Small intestine (tissue), 7 donors: ENCODE data around the gene SNCAIP. TPM values are rescaled to one million over a fixed set of nuclear protein-coding genes. Genes with fewer than 3 reads are reported as not detected.
A peak's percentile ranks its signal among the peaks of the same experiment; 100 is the strongest.

Experiments
- DNase-seq, 2 donors: peaks; one replicate each; pipeline versions ENCODE4 v3.0.0 to v3.0.0-alpha.2; 2013
- FAIRE-seq: peaks from 2 replicates; lab custom pipeline; 2012; peaks lifted over from hg19 to GRCh38; lab: Jason Lieb, UNC
- H3K27ac ChIP-seq, 3 donors: one replicate each; pipeline ENCODE4 v1.5.1; 2013; ENCODE audit warnings: low read length in 2 of 3, mild to moderate bottlenecking in 2 of 3, control low read depth in 1 of 3, inconsistent platforms in 1 of 3, low read depth in 1 of 3, moderate library complexity in 1 of 3
- H3K27me3 ChIP-seq, 3 donors: one replicate each; pipeline ENCODE4 v1.6.1; 2013; ENCODE audit warnings: low read length in 3 of 3, inconsistent platforms in 1 of 3; ENCODE audit not compliant: control insufficient read depth in 3 of 3, insufficient read depth in 3 of 3
- H3K36me3 ChIP-seq, 3 donors: one replicate each; pipeline ENCODE4 v1.6.1; 2013; ENCODE audit warnings: low read length in 3 of 3, inconsistent platforms in 1 of 3, low read depth in 1 of 3, mild to moderate bottlenecking in 1 of 3, moderate library complexity in 1 of 3; ENCODE audit not compliant: control insufficient read depth in 3 of 3, insufficient read depth in 2 of 3
- H3K4me1 ChIP-seq, 3 donors: one replicate each; pipeline ENCODE4 v1.6.1; 2013; ENCODE audit warnings: low read length in 2 of 3, inconsistent platforms in 1 of 3, low read depth in 1 of 3, mild to moderate bottlenecking in 1 of 3, moderate library complexity in 1 of 3; ENCODE audit not compliant: control insufficient read depth in 3 of 3, insufficient read depth in 2 of 3
- H3K4me3 ChIP-seq, 3 donors: one replicate each; pipeline ENCODE4 v1.5.1; 2013; ENCODE audit warnings: low read length in 3 of 3, control low read depth in 1 of 3, inconsistent platforms in 1 of 3, low read depth in 1 of 3, mild to moderate bottlenecking in 1 of 3, moderate library complexity in 1 of 3
- H3K9me3 ChIP-seq, 2 donors: one replicate each; pipeline ENCODE4 v1.6.1; 2013; ENCODE audit warnings: low read depth in 1 of 2, low read length in 1 of 2; ENCODE audit not compliant: control insufficient read depth in 2 of 2, insufficient read depth in 1 of 2
- WGBS, 3 donors: extraction: QIAGEN DNeasy Blood & Tissue Kit; methylation state at CpG; one replicate each; pipeline ENCODE4 v1.1.7; 2013; 5-methylcytosine and 5-hydroxymethylcytosine counted together
- polyA plus RNA-seq, 4 donors: library from polyadenylated mRNA; stranded (reverse) in 3 of 4; unstranded in 1 of 4; fragments of 200-250 nt in 3 of 4; fragments of 120-200 nt in 1 of 4; gene quantifications; one replicate each; pipeline versions ENCODE4 v1.2.1 to v1.2.3, GENCODE V29; 2013
- donor health status: healthy with polysubstance abuse.
- donor health status: control.
- donor health status: control.
- donor health status: Bipolar disorder and iron deficiency.
- donor health status: healthy.

Gene SNCAIP
- polyA plus RNA-seq, 4 donors: 0.54 to 5.3 (median 1.1) TPM; not detected in 1

- H3K36me3 ChIP-seq: peaks cover 0 to 4% (median 3%) of the 10 kb centered on the region in 3 donors
Observed at GRCh38 chr5:122454541-122454940, 142.5 kb downstream of the SNCAIP start.

GRCh38 chr5:122455939-122456338 lies 143.9 kb downstream of the SNCAIP start:
- H3K4me3 ChIP-seq: no peak overlapping the region
- 25 to 54% (median 32%) methylated on average over 1 of the region's 1 CpG for WGBS, 3 donors
- no peaks in the 10 kb centered on the region for H3K27me3 ChIP-seq
- DNase-seq: no peak
- peaks cover 0 to 2% of the 10 kb centered on the region in 2 donors for H3K9me3 ChIP-seq
- FAIRE-seq: no peak
- H3K36me3 ChIP-seq: peaks cover 0 to 4% (median 3%) of the 10 kb centered on the region in 3 donors
- H3K4me1 ChIP-seq: no peaks in the 10 kb centered on the region
- no peak overlapping the region for H3K27ac ChIP-seq

More at GRCh38 chr5:122454541-122454940, 142.5 kb downstream of the SNCAIP start:
- no peak for FAIRE-seq
- Histone ChIP-seq H3K27ac (no peak overlapping the region), H3K9me3 (peaks cover 0 to 2% of the 10 kb centered on the region in 2 donors), H3K4me3 (no peak overlapping the region), H3K4me1 (no peaks in the 10 kb centered on the region), H3K27me3 (no peaks in the 10 kb centered on the region)
- DNase-seq: no peak

- Histone ChIP-seq H3K4me3 (no peak overlapping the region), H3K27ac (no peak overlapping the region), H3K4me1 (no peaks in the 10 kb centered on the region), H3K36me3 (no peaks in the 10 kb centered on the region), H3K27me3 (no peaks in the 10 kb centered on the region), H3K9me3 (peaks cover 0 to 2% of the 10 kb centered on the region in 2 donors)
- FAIRE-seq (no peak), DNase-seq (no peak)
- 78 to 88% (median 81%) methylated on average over 6 of the region's 6 CpGs for WGBS, 3 donors
Observed at GRCh38 chr5:122457178-122457826, 145.3 kb downstream of the SNCAIP start.

- no peaks in the 10 kb centered on the region for H3K27me3 ChIP-seq
- no peak overlapping the region for H3K27ac ChIP-seq
- no peaks in the 10 kb centered on the region for H3K36me3 ChIP-seq
- DNase-seq (peak; percentile 40 to 53), FAIRE-seq (no peak)
- no peaks in the 10 kb centered on the region for H3K4me1 ChIP-seq
- peaks cover 0 to 2% of the 10 kb centered on the region in 2 donors for H3K9me3 ChIP-seq
- 84 to 87% (median 86%) methylated on average over 8 of the region's 8 CpGs for WGBS, 3 donors
- H3K4me3 ChIP-seq: no peak overlapping the region
Observed at GRCh38 chr5:122458278-122458872, 146.3 kb downstream of the SNCAIP start.

GRCh38 chr5:122462486-122462885 lies 150.4 kb downstream of the SNCAIP start:
- Histone ChIP-seq H3K4me3 (no peak overlapping the region), H3K27ac (no peak overlapping the region), H3K9me3 (peaks cover 0 to 2% of the 10 kb centered on the region in 2 donors), H3K36me3 (peaks cover 0 to 2% (median 0%) of the 10 kb centered on the region in 3 donors), H3K4me1 (no peaks in the 10 kb centered on the region), H3K27me3 (no peaks in the 10 kb centered on the region)
- no peak for FAIRE-seq
- no peak for DNase-seq

GRCh38 chr5:122463221-122463620 lies 151.2 kb downstream of the SNCAIP start:
- WGBS, 3 donors: 83 to 85% (median 83%) methylated on average over 1 of the region's 1 CpG
- FAIRE-seq (no peak), DNase-seq (no peak)
- Histone ChIP-seq H3K4me3 (no peak overlapping the region), H3K27ac (no peak overlapping the region), H3K4me1 (no peaks in the 10 kb centered on the region), H3K36me3 (peaks cover 0 to 2% (median 0%) of the 10 kb centered on the region in 3 donors), H3K9me3 (peaks cover 0 to 2% of the 10 kb centered on the region in 2 donors), H3K27me3 (no peaks in the 10 kb centered on the region)

GRCh38 chr5:122464191-122464590 lies 152.2 kb downstream of the SNCAIP start:
- no peak for DNase-seq
- FAIRE-seq: no peak
- Histone ChIP-seq H3K4me1 (peaks cover 0 to 5% (median 0%) of the 10 kb centered on the region in 3 donors), H3K27ac (no peak overlapping the region), H3K9me3 (no peaks in the 10 kb centered on the region), H3K4me3 (no peak overlapping the region), H3K27me3 (no peaks in the 10 kb centered on the region), H3K36me3 (peaks cover 0 to 2% (median 0%) of the 10 kb centered on the region in 3 donors)
- 82 to 93% (median 90%) methylated on average over 2 of the region's 2 CpGs for WGBS, 3 donors

- DNase-seq: no peak
- no peak for FAIRE-seq
- WGBS, 3 donors: 77 to 83% (median 79%) methylated on average over 7 of the region's 7 CpGs
- H3K4me3 ChIP-seq: no peak overlapping the region
- H3K9me3 ChIP-seq: no peaks in the 10 kb centered on the region
- H3K27ac ChIP-seq: no peak overlapping the region
- peaks cover 0 to 2% (median 0%) of the 10 kb centered on the region in 3 donors for H3K36me3 ChIP-seq
- H3K4me1 ChIP-seq: peaks cover 0 to 10% (median 0%) of the 10 kb centered on the region in 3 donors
- H3K27me3 ChIP-seq: no peaks in the 10 kb centered on the region
Observed at GRCh38 chr5:122465031-122465577, 153.1 kb downstream of the SNCAIP start.
